T follicular helper cell (primary cell): ENCODE results near the gene ZYG11B.
"Not testable (repeated sequence)": the region's sequence is repeated elsewhere in the genome, so short reads cannot be mapped to it uniquely, and the experiment has no call there.

Experiments
- DNase-seq: peaks from one replicate; pipeline ENCODE4 v3.0.0-alpha.2; 2020; ENCODE audit warnings: low read depth

The ZYG11B gene

GRCh38 chr1:52756020-52756419 is 29.8 kb downstream of the ZYG11B start:
- DNase-seq = no peak

GRCh38 chr1:52759908-52760307 is 33.7 kb downstream of the ZYG11B start:
- DNase-seq = no peak

GRCh38 chr1:52767596-52768280 is 41.5 kb downstream of the ZYG11B start:
- DNase-seq = no peak

- no peak for DNase-seq
Observed at GRCh38 chr1:52769346-52770033, 43.2 kb downstream of the ZYG11B start.

GRCh38 chr1:52771384-52771783 is 45.1 kb downstream of the ZYG11B start:
- DNase-seq = no peak

GRCh38 chr1:52786148-52786547 is 59.9 kb downstream of the ZYG11B start:
- DNase-seq = no peak

- DNase-seq = not testable (repeated sequence)
Observed at GRCh38 chr1:52790429-52790828, 64.2 kb downstream of the ZYG11B start.

GRCh38 chr1:52792036-52792435 is 65.8 kb downstream of the ZYG11B start:
- DNase-seq = no peak

- DNase-seq = not testable (repeated sequence)
Observed at GRCh38 chr1:52793717-52794116, 67.5 kb downstream of the ZYG11B start.

GRCh38 chr1:52795464-52795863 is 69.2 kb downstream of the ZYG11B start:
- no peak for DNase-seq

- DNase-seq = no peak
Observed at GRCh38 chr1:52798331-52798730, 72.1 kb downstream of the ZYG11B start.

GRCh38 chr1:52801011-52801410 is 74.8 kb downstream of the ZYG11B start:
- no peak for DNase-seq

GRCh38 chr1:52804083-52804482 is 77.8 kb downstream of the ZYG11B start:
- DNase-seq = not testable (repeated sequence)

- no peak for DNase-seq
Observed at GRCh38 chr1:52814465-52814864, 88.2 kb downstream of the ZYG11B start.

GRCh38 chr1:52820830-52821229 is 94.6 kb downstream of the ZYG11B start:
- DNase-seq = not testable (repeated sequence)

GRCh38 chr1:52825868-52826267 is 99.6 kb downstream of the ZYG11B start:
- DNase-seq = no peak

GRCh38 chr1:52834798-52835197 is 108.5 kb downstream of the ZYG11B start:
- DNase-seq = no peak

GRCh38 chr1:52836035-52836434 is 109.8 kb downstream of the ZYG11B start:
- DNase-seq = no peak

- DNase-seq = not testable (repeated sequence)
Observed at GRCh38 chr1:52839175-52839574, 112.9 kb downstream of the ZYG11B start.

GRCh38 chr1:52842643-52843310 is 116.5 kb downstream of the ZYG11B start, which contains the start of gene ZYG11A:
Gene ZYG11A, plus strand, starts transcription at chr1:52842760. Its CDS starts 124 bp downstream, at chr1:52842884.
- DNase-seq = peak; percentile 48

GRCh38 chr1:52845119-52845518 is 118.9 kb downstream of the ZYG11B start:
- DNase-seq = not testable (repeated sequence)

GRCh38 chr1:52848423-52848822 is 122.2 kb downstream of the ZYG11B start:
- DNase-seq = no peak

GRCh38 chr1:52850951-52851350 is 124.7 kb downstream of the ZYG11B start:
- DNase-seq = no peak
